ENCODE data around the gene SSRP1.

The SSRP1 gene

DNA sequence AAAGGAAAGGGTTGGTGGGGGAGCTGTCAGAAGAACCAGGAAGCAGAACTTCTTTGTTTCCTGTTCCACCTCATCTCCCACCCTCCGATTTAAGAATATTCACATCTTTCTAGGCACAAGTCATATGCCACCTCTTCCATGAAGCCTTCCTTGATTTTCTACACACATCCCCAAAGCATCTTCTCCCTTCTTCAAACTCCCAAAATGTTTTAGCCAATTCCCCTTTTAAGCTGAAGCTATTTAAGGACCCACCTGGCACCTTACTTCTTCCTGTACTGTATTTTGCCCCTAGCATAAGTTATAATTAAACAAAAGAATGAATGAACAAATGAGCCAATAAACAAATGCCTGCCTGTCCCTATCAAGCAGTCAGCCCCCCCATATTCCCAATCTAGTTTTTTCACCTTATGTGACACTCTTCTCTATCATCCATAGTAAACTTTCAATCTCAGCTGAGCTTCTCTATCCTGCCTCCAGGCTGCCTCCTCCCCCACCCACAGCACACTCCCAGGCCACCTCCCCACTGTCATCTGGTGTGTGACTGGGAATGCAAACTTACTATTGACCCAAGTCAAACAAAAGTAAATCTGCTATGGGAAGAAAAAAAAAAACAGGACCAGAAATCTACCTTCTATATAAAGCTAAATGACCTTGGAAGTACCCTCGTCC is 14.8 kb downstream of the SSRP1 start:
- Histone ChIP-seq H3K4me1 (ENCODE audit: control insufficient read depth, low read length) (peaks cover 16% of the 10 kb centered on the region), H3K9me3 (ENCODE audit: control insufficient read depth, insufficient read depth, low read length) (no peaks in the 10 kb centered on the region), H3K36me3 (ENCODE audit: control insufficient read depth, low read length) (peaks cover 20% of the 10 kb centered on the region), H3K79me2 (ENCODE audit: control insufficient read depth, low read length) (no peaks in the 10 kb centered on the region), H3K4me2 (ENCODE audit: low read length) (no peak overlapping the region), H3K27me3 (ENCODE audit: control insufficient read depth, low read length) (no peaks in the 10 kb centered on the region), H4K20me1 (ENCODE audit: control insufficient read depth, insufficient read depth, low read depth, low read length) (no peaks in the 10 kb centered on the region), H3K9me2 (replicated peaks; ENCODE audit: control insufficient read depth, low read length) (no peaks in the 10 kb centered on the region), H3F3A (ENCODE audit: control insufficient read depth, insufficient read depth) (peaks cover 10% of the 10 kb centered on the region), H3K27ac (ENCODE audit: low read depth, low read length) (no peak overlapping the region), H3K4me3 (ENCODE audit: low read length) (no peak overlapping the region)
- TF ChIP-seq EZH2phosphoT487 (IDR thresholded peaks at IDR 0.05; ENCODE audit: borderline replicate concordance, low read length): no peak
- TF ChIP-seq, protein P1, sequence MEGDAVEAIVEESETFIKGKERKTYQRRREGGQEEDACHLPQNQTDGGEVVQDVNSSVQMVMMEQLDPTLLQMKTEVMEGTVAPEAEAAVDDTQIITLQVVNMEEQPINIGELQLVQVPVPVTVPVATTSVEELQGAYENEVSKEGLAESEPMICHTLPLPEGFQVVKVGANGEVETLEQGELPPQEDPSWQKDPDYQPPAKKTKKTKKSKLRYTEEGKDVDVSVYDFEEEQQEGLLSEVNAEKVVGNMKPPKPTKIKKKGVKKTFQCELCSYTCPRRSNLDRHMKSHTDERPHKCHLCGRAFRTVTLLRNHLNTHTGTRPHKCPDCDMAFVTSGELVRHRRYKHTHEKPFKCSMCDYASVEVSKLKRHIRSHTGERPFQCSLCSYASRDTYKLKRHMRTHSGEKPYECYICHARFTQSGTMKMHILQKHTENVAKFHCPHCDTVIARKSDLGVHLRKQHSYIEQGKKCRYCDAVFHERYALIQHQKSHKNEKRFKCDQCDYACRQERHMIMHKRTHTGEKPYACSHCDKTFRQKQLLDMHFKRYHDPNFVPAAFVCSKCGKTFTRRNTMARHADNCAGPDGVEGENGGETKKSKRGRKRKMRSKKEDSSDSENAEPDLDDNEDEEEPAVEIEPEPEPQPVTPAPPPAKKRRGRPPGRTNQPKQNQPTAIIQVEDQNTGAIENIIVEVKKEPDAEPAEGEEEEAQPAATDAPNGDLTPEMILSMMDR (IDR thresholded peaks at IDR 0.05; ENCODE audit: low read depth, low read length, poor library complexity, severe bottlenecking): no peak

- Histone ChIP-seq H4K20me1 (ENCODE audit: control insufficient read depth, insufficient read depth, low read depth, low read length) (no peaks in the 10 kb centered on the region), H3K27ac (ENCODE audit: low read depth, low read length) (no peak overlapping the region), H3K4me3 (ENCODE audit: low read length) (no peak overlapping the region), H3K4me1 (ENCODE audit: control insufficient read depth, low read length) (peaks cover 15% of the 10 kb centered on the region), H3K9me2 (replicated peaks; ENCODE audit: control insufficient read depth, low read length) (no peaks in the 10 kb centered on the region), H3K4me2 (ENCODE audit: low read length) (no peak overlapping the region), H3K9me3 (ENCODE audit: control insufficient read depth, insufficient read depth, low read length) (no peaks in the 10 kb centered on the region), H3K36me3 (ENCODE audit: control insufficient read depth, low read length) (peaks cover 13% of the 10 kb centered on the region), H3F3A (ENCODE audit: control insufficient read depth, insufficient read depth) (peaks cover 4% of the 10 kb centered on the region; the same call in 1 of the 2 replicates), H3K79me2 (ENCODE audit: control insufficient read depth, low read length) (no peaks in the 10 kb centered on the region), H3K27me3 (ENCODE audit: control insufficient read depth, low read length) (no peaks in the 10 kb centered on the region)
- TF ChIP-seq EZH2phosphoT487 (IDR thresholded peaks at IDR 0.05; ENCODE audit: borderline replicate concordance, low read length): no peak
- TF ChIP-seq, protein P1 (IDR thresholded peaks at IDR 0.05; ENCODE audit: low read depth, low read length, poor library complexity, severe bottlenecking): no peak
These were observed 15.5 kb downstream of the SSRP1 start for GRCh38 chr11:57320067-57320718.

- H3K36me3 ChIP-seq (ENCODE audit: control insufficient read depth, low read length): peaks cover 13% of the 10 kb centered on the region
- 0 out of 2 replicates have a peak, but pooled peaks cover 2% of the 10 kb centered on the region for H3F3A ChIP-seq (ENCODE audit: control insufficient read depth, insufficient read depth)
- H3K27ac ChIP-seq (ENCODE audit: low read depth, low read length): no peak overlapping the region
- no peaks in the 10 kb centered on the region for H3K9me2 ChIP-seq (replicated peaks; ENCODE audit: control insufficient read depth, low read length)
- TF ChIP-seq, protein P1 (IDR thresholded peaks at IDR 0.05; ENCODE audit: low read depth, low read length, poor library complexity, severe bottlenecking): no peak
- TF ChIP-seq EZH2phosphoT487 (IDR thresholded peaks at IDR 0.05; ENCODE audit: borderline replicate concordance, low read length): no peak
- no peak overlapping the region for H3K4me2 ChIP-seq (ENCODE audit: low read length)
- H3K4me1 ChIP-seq (ENCODE audit: control insufficient read depth, low read length): peaks cover 8% of the 10 kb centered on the region
- no peaks in the 10 kb centered on the region for H3K27me3 ChIP-seq (ENCODE audit: control insufficient read depth, low read length)
- no peak overlapping the region for H3K4me3 ChIP-seq (ENCODE audit: low read length)
- no peaks in the 10 kb centered on the region for H4K20me1 ChIP-seq (ENCODE audit: control insufficient read depth, insufficient read depth, low read depth, low read length)
- no peaks in the 10 kb centered on the region for H3K9me3 ChIP-seq (ENCODE audit: control insufficient read depth, insufficient read depth, low read length)
- no peaks in the 10 kb centered on the region for H3K79me2 ChIP-seq (ENCODE audit: control insufficient read depth, low read length)
These were observed 17.5 kb downstream of the SSRP1 start for GRCh38 chr11:57318178-57318577.

Measured in DOHH2 (cell line).